ENCODE data around the gene PAX8.

DNA sequence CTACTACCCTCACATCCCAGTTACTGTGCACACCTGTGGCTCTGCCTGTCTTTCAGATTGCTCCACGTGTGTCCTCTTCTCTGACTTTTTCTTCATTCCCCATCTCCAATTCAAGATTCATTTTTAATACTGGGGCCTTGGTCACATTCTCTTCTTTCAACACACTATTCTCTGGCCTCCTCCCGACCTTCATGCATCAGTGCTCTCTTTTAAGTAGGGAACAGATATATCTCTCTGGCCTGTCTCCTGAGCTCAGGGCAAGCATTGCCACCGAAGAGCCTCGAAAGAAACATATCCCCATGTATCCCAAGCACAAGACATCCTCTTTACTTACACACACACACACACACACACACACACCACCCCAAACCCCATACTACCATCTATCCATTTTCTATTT, 21.6 kb upstream of the PAX8 start:
- TF ChIP-seq CTCF (conservative IDR thresholded peaks at IDR 0.05 in 1 of 2, IDR thresholded peaks at IDR 0.05 in 1 of 2; ENCODE audit: extremely low read depth in 1 of 2, insufficient read depth in 1 of 2, low read depth in 1 of 2, low read length in 2 of 2) (no peak), EZH2 (IDR thresholded peaks at IDR 0.05; ENCODE audit: borderline replicate concordance, low read length) (no peak)
